Loucy (cell line): ENCODE results near the gene PDIA4.
A peak's percentile ranks its signal among the peaks of the same experiment; 100 is the strongest.

ENCODE experiments used
- H2AFZ ChIP-seq: fragments of 200-600 bp; sonication (generic); 2 replicates; pipeline ENCODE4 v1.6.0; 2016; ENCODE audit warnings: antibody characterized with exemption, mild to moderate bottlenecking, low read length, moderate library complexity
- H3F3A ChIP-seq: fragments of 200-600 bp; 2 replicates; pipeline ENCODE4 v1.6.0; 2016; ENCODE audit warnings: antibody characterized with exemption, low read depth, mild to moderate bottlenecking
- H3K27me3 ChIP-seq: fragments of 200-600 bp; sonication (generic); 2 replicates; pipeline ENCODE4 v1.6.1; 2014; ENCODE audit warnings: low read length, mild to moderate bottlenecking; ENCODE audit not compliant: insufficient read depth, poor library complexity, severe bottlenecking
- H3K36me3 ChIP-seq: fragments of 200-600 bp; sonication (generic); 2 replicates; pipeline ENCODE4 v1.6.1; 2016; ENCODE audit warnings: low read length; ENCODE audit not compliant: insufficient read depth
- H3K4me1 ChIP-seq: fragments of 200-600 bp; sonication (generic); 2 replicates; pipeline ENCODE4 v1.5.1; 2014; ENCODE audit warnings: low read length, mild to moderate bottlenecking; ENCODE audit not compliant: insufficient read depth, poor library complexity, severe bottlenecking
- H3K4me2 ChIP-seq: fragments of 200-600 bp; sonication (generic); 2 replicates; pipeline ENCODE4 v1.6.0; 2014; ENCODE audit warnings: antibody characterized with exemption, low read length, low read depth, mild to moderate bottlenecking; ENCODE audit not compliant: poor library complexity, severe bottlenecking
- H3K4me3 ChIP-seq: fragments of 200-600 bp; sonication (generic); 2 replicates; pipeline ENCODE4 v1.5.1; 2014; ENCODE audit warnings: low read length, mild to moderate bottlenecking, mixed read lengths; ENCODE audit not compliant: poor library complexity, severe bottlenecking
- H3K79me2 ChIP-seq: fragments of 200-600 bp; sonication (generic); 2 replicates; pipeline ENCODE4 v1.6.1; 2014; ENCODE audit warnings: low read length; ENCODE audit not compliant: insufficient read depth
- H3K9ac ChIP-seq: fragments of 200-600 bp; sonication (generic); 2 replicates; pipeline ENCODE4 v1.6.0; 2014; ENCODE audit warnings: mild to moderate bottlenecking, low read depth, low read length, moderate library complexity; ENCODE audit not compliant: poor library complexity, severe bottlenecking
- H3K9me2 ChIP-seq: fragments of 200-600 bp; sonication (generic); replicated peaks from 2 replicates; pipeline ENCODE4 v1.6.1; 2016; ENCODE audit warnings: low read depth, low read length, mixed read lengths
- H3K9me3 ChIP-seq: fragments of 200-600 bp; sonication (generic); 2 replicates; pipeline ENCODE4 v1.6.1; 2014; ENCODE audit warnings: mild to moderate bottlenecking, antibody characterized with exemption, low read length, low read depth; ENCODE audit not compliant: insufficient read depth
- H4K20me1 ChIP-seq: fragments of 200-600 bp; sonication (generic); 2 replicates; pipeline ENCODE4 v1.6.0; 2014; ENCODE audit warnings: antibody characterized with exemption, low read length, mild to moderate bottlenecking; ENCODE audit not compliant: insufficient read depth, poor library complexity, severe bottlenecking
- EZH2phosphoT487 ChIP-seq: fragments of 200-600 bp; IDR thresholded peaks from 2 replicates; pipeline ENCODE4 v1.6.1; 2018; ENCODE audit warnings: antibody characterized with exemption, mild to moderate bottlenecking, moderate library complexity, borderline replicate concordance
- TF ChIP-seq, protein P1 (sequence below): fragments of 200-600 bp; sonication (generic); conservative IDR thresholded peaks from 2 replicates; pipeline ENCODE4 v1.5.1; 2014; ENCODE audit warnings: mild to moderate bottlenecking, antibody characterized with exemption, low read length

The PDIA4 gene

DNA sequence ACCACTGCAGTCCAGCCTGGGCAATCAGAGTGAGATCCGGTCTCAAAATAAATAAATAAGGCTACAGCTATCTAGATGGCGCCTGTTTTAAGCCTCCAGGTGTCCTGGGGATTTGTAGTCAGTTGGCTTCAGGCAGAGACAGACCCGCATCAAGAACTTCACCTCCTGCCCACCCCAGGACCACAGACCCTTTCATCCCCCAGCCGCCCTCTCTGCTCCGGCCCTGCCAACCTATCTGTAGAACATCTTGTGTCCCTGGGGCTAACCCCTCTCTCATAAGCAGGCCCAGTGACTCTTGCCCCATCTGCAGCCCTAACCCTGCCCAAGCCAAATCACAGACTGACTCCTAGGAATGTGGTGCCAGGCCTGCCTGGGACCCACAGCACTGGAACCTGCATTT, 17.9 kb downstream of the PDIA4 start:
- Histone ChIP-seq H3K27me3 (no peaks in the 10 kb centered on the region), H2AFZ (no peak overlapping the region), H3K4me1 (no peaks in the 10 kb centered on the region), H3K79me2 (no peaks in the 10 kb centered on the region; the same call in 1 of the 2 replicates), H3K36me3 (peaks cover 94% of the 10 kb centered on the region), H3K9me3 (no peaks in the 10 kb centered on the region), H3K9ac (no peak overlapping the region), H3K4me3 (no peak overlapping the region), H3F3A (no peaks in the 10 kb centered on the region), H3K4me2 (no peak overlapping the region), H3K9me2 (no peaks in the 10 kb centered on the region), H4K20me1 (peaks cover under 1% of the 10 kb centered on the region)
- TF ChIP-seq, protein P1, sequence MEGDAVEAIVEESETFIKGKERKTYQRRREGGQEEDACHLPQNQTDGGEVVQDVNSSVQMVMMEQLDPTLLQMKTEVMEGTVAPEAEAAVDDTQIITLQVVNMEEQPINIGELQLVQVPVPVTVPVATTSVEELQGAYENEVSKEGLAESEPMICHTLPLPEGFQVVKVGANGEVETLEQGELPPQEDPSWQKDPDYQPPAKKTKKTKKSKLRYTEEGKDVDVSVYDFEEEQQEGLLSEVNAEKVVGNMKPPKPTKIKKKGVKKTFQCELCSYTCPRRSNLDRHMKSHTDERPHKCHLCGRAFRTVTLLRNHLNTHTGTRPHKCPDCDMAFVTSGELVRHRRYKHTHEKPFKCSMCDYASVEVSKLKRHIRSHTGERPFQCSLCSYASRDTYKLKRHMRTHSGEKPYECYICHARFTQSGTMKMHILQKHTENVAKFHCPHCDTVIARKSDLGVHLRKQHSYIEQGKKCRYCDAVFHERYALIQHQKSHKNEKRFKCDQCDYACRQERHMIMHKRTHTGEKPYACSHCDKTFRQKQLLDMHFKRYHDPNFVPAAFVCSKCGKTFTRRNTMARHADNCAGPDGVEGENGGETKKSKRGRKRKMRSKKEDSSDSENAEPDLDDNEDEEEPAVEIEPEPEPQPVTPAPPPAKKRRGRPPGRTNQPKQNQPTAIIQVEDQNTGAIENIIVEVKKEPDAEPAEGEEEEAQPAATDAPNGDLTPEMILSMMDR, result no peak
- TF ChIP-seq EZH2phosphoT487, result no peak

GRCh38 chr7:149009527-149009926, 18.8 kb downstream of the PDIA4 start:
- no peaks in the 10 kb centered on the region for H3K4me1 ChIP-seq
- no peaks in the 10 kb centered on the region for H3F3A ChIP-seq
- H4K20me1 ChIP-seq, result peaks cover 6% of the 10 kb centered on the region
- no peak overlapping the region for H3K4me3 ChIP-seq
- no peaks in the 10 kb centered on the region for H3K9me2 ChIP-seq
- no peaks in the 10 kb centered on the region for H3K9me3 ChIP-seq
- no peak overlapping the region for H3K9ac ChIP-seq
- H2AFZ ChIP-seq, result no peak overlapping the region
- H3K36me3 ChIP-seq, result peaks cover 94% of the 10 kb centered on the region
- H3K79me2 ChIP-seq, result no peaks in the 10 kb centered on the region; the same call in 1 of the 2 replicates
- TF ChIP-seq, protein P1, result no peak
- TF ChIP-seq EZH2phosphoT487, result no peak
- H3K4me2 ChIP-seq, result no peak overlapping the region
- H3K27me3 ChIP-seq, result no peaks in the 10 kb centered on the region

DNA sequence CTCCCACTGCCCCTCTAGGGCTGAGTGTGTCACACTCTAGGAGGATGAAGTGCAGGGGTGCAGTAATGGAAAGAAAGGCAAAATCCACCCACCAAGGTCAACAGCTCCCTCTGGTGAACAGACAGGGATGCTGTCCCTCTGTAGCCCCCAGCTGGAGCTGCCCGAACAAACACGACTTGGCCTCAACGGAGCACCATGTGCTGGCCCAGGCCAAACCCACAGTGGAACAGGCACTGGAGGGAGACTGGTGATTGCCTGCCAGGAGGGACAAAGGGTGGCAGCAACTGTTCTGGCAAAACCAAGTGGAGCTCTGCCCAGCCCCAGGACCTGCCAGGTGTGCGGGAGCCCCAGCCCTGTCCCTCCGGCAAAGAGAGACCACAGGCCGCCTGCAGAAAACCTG, 20.7 kb downstream of the PDIA4 start:
- no peak overlapping the region for H3K4me3 ChIP-seq
- TF ChIP-seq EZH2phosphoT487, result no peak
- TF ChIP-seq, protein P1, result peak; percentile 30
- H4K20me1 ChIP-seq, result peaks cover 10% of the 10 kb centered on the region

More for the DNA sequence above, 20.7 kb downstream of the PDIA4 start:
- no peaks in the 10 kb centered on the region for H3K9me3 ChIP-seq
- no peaks in the 10 kb centered on the region for H3K27me3 ChIP-seq
- H3K9ac ChIP-seq, result no peak overlapping the region
- no peaks in the 10 kb centered on the region; the same call in 1 of the 2 replicates for H3K79me2 ChIP-seq
- H2AFZ ChIP-seq, result no peak overlapping the region
- no peaks in the 10 kb centered on the region for H3F3A ChIP-seq
- no peaks in the 10 kb centered on the region for H3K4me1 ChIP-seq
- H3K9me2 ChIP-seq, result no peaks in the 10 kb centered on the region
- H3K4me2 ChIP-seq, result no peak overlapping the region
- peaks cover 95% of the 10 kb centered on the region for H3K36me3 ChIP-seq
